ENCODE data around the gene CTSD. TPM values are rescaled to one million over a fixed set of nuclear protein-coding genes. Genes with fewer than 3 reads are reported as not detected.
"Not testable (repeated sequence)": the region's sequence is repeated elsewhere in the genome, so short reads cannot be mapped to it uniquely, and the experiment has no call there.

CTSD gene
- total RNA-seq, 2 donors from 2014 or later, result 782 to 1,042 TPM

GRCh38 chr11:1771700-1772099 is 8.0 kb upstream of the CTSD start:
- Histone ChIP-seq H3K27me3 (no peaks in the 10 kb centered on the region), H3K36me3 (no peaks in the 10 kb centered on the region), H3K27ac (no peak overlapping the region), H3K4me3 (no peak overlapping the region), H3K9me3 (no peaks in the 10 kb centered on the region), H3K4me1 (peaks cover 0 to 17% of the 10 kb centered on the region in 2 donors)
- no peak for DNase-seq (ENCODE audit: low spot score)
- TF ChIP-seq, protein P1, sequence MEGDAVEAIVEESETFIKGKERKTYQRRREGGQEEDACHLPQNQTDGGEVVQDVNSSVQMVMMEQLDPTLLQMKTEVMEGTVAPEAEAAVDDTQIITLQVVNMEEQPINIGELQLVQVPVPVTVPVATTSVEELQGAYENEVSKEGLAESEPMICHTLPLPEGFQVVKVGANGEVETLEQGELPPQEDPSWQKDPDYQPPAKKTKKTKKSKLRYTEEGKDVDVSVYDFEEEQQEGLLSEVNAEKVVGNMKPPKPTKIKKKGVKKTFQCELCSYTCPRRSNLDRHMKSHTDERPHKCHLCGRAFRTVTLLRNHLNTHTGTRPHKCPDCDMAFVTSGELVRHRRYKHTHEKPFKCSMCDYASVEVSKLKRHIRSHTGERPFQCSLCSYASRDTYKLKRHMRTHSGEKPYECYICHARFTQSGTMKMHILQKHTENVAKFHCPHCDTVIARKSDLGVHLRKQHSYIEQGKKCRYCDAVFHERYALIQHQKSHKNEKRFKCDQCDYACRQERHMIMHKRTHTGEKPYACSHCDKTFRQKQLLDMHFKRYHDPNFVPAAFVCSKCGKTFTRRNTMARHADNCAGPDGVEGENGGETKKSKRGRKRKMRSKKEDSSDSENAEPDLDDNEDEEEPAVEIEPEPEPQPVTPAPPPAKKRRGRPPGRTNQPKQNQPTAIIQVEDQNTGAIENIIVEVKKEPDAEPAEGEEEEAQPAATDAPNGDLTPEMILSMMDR (IDR thresholded peaks at IDR 0.05), result no peak

GRCh38 chr11:1771273-1771672 is 7.5 kb upstream of the CTSD start:
- no peak overlapping the region for H3K27ac ChIP-seq
- no peaks in the 10 kb centered on the region for H3K36me3 ChIP-seq
- DNase-seq (ENCODE audit: low spot score), result no peak
- peaks cover 0 to 17% of the 10 kb centered on the region in 2 donors for H3K4me1 ChIP-seq
- H3K9me3 ChIP-seq, result no peaks in the 10 kb centered on the region
- TF ChIP-seq, protein P1 (IDR thresholded peaks at IDR 0.05), result no peak
- H3K27me3 ChIP-seq, result no peaks in the 10 kb centered on the region
- no peak overlapping the region for H3K4me3 ChIP-seq

- DNase-seq (ENCODE audit: low spot score), result no peak
- Histone ChIP-seq H3K36me3 (no peaks in the 10 kb centered on the region), H3K27me3 (no peaks in the 10 kb centered on the region), H3K27ac (no peak overlapping the region), H3K4me3 (no peak overlapping the region), H3K9me3 (no peaks in the 10 kb centered on the region), H3K4me1 (peaks cover 0 to 17% of the 10 kb centered on the region in 2 donors)
- TF ChIP-seq, protein P1 (IDR thresholded peaks at IDR 0.05), result no peak
These were observed 6.8 kb upstream of the CTSD start for GRCh38 chr11:1770528-1770927.

DNA sequence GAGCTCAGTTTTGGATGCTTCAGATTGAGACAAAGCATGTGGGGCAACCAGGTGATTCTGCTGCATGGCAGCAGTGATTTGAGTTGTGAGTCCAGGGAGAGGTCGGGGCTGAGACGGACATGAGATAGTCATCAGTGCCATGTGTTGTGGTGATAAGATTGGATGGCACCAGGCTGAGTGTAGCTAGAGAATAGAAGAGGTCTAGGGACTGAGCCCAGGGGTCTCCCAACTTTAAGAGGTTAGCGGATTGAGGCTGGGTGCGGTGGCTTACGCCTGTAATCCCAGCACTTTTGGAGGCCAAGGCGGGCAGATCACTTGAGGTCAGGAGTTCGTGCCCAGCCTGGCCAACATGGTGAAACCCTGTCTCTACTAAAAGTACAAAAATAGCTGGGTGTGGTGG is 6.3 kb upstream of the CTSD start:
- DNase-seq (ENCODE audit: low spot score), result no peak
- no peak overlapping the region for H3K4me3 ChIP-seq
- TF ChIP-seq, protein P1 (IDR thresholded peaks at IDR 0.05), result no peak
- H3K27me3 ChIP-seq, result no peaks in the 10 kb centered on the region
- H3K36me3 ChIP-seq, result no peaks in the 10 kb centered on the region
- no peaks in the 10 kb centered on the region for H3K9me3 ChIP-seq
- H3K27ac ChIP-seq, result no peak overlapping the region
- peaks cover 0 to 17% of the 10 kb centered on the region in 2 donors for H3K4me1 ChIP-seq

DNA sequence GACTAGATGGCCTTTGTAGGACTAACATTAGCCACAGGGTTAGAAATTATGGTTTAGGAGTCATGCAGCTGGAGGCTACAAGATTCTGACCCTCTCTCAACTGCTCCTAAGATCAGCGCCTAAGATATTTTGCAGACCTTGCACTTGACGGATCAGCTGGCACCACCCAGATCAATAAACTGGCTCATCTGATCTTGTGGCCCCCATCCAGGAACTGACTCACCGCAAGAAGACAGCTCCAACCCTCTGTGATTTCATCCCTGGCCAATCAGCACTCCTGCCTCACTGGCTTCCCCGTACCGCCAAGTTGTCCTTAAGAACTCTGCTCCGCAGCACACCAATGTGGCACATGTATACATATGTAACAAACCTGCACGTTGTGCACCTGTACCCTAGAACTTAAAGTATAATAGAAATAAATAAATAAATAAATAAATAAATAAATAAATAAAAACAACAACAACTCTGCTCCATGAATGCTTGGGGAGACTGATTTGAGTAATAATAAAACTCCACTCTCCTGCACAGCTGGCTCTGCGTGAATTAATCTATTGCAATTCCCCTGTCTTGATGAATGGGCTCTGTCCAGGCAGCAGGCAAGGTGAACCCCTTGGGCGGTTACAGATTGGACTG is 5.7 kb upstream of the CTSD start:
- not testable (repeated sequence) for H3K36me3 ChIP-seq; DNase-seq (ENCODE audit: low spot score); H3K9me3 ChIP-seq; H3K27me3 ChIP-seq; H3K27ac ChIP-seq; H3K4me3 ChIP-seq
- peaks cover 0 to 19% of the 10 kb centered on the region in 2 donors for H3K4me1 ChIP-seq

- Histone ChIP-seq H3K36me3 (no peaks in the 10 kb centered on the region), H3K27ac (no peak overlapping the region), H3K4me1 (peaks cover 0 to 23% of the 10 kb centered on the region in 2 donors), H3K27me3 (no peaks in the 10 kb centered on the region), H3K4me3 (no peak overlapping the region), H3K9me3 (no peaks in the 10 kb centered on the region)
- DNase-seq (ENCODE audit: low spot score), result no peak
- TF ChIP-seq, protein P1 (IDR thresholded peaks at IDR 0.05), result no peak
These were observed 4.4 kb upstream of the CTSD start for GRCh38 chr11:1768141-1768469.

Measured in right atrium auricular region (tissue), 2 donors.